MCF 10A (cell line): ENCODE measurements around the gene ATXN2. TPM values are rescaled to one million over a fixed set of nuclear protein-coding genes. Genes with fewer than 3 reads are reported as not detected.

Source experiments
- BruUV-seq: library from RNA; stranded (reverse); fragments of 400-500 nt; replicated peaks from 2 replicates; lab custom pipeline; 2021; lab: Mats Ljungman, UMichigan
- CTCF ChIA-PET: fragments of 300-600 bp; sonication (Branson Sonifier 250); formaldehyde crosslinking; extraction: SDS; loops from one replicate; lab custom pipeline; 2021; ENCODE audit warnings: antibody characterized with exemption, inconsistent platforms; lab: Yijun Ruan, JAX
- POLR2A ChIA-PET: fragments of 300-600, 350-650 bp; sonication (Branson Sonifier 250); formaldehyde crosslinking; extraction: SDS; loops from one replicate; lab custom pipeline; 2020; ENCODE audit warnings: antibody characterized with exemption, inconsistent platforms; lab: Yijun Ruan, JAX
- DNase-seq: peaks from one replicate; pipeline ENCODE4 v3.0.0-alpha.2; 2018; ENCODE audit not compliant: unreplicated experiment
- H3K27ac Mint-ChIP-seq: one replicate; pipeline ENCODE4 v1.8.0; 2022; ENCODE audit warnings: mild to moderate bottlenecking, low read depth, mixed read lengths; ENCODE audit not compliant: unreplicated experiment
- H3K27me3 Mint-ChIP-seq: one replicate; pipeline ENCODE4 v1.8.0; 2022; ENCODE audit warnings: mixed read lengths; ENCODE audit not compliant: insufficient read depth, unreplicated experiment
- H3K36me3 Mint-ChIP-seq: one replicate; pipeline ENCODE4 v1.8.0; 2022; ENCODE audit warnings: mild to moderate bottlenecking, moderate library complexity, mixed read lengths; ENCODE audit not compliant: insufficient read depth, unreplicated experiment
- H3K4me1 Mint-ChIP-seq: one replicate; pipeline ENCODE4 v1.8.0; 2022; ENCODE audit warnings: mixed read lengths; ENCODE audit not compliant: insufficient read depth, unreplicated experiment
- H3K4me3 Mint-ChIP-seq: one replicate; pipeline ENCODE4 v1.8.0; 2022; ENCODE audit warnings: mild to moderate bottlenecking, moderate library complexity, mixed read lengths; ENCODE audit not compliant: unreplicated experiment
- H3K9me3 Mint-ChIP-seq: one replicate; pipeline ENCODE4 v1.8.0; 2022; ENCODE audit warnings: mixed read lengths; ENCODE audit not compliant: unreplicated experiment
- intact Hi-C: fragments of 100-400 bp; cut with micrococcal nuclease; formaldehyde crosslinking; loops from 2 replicates; pipeline ENCODE4 v1.14.1; 2022
- total RNA-seq: library from RNA; stranded (reverse); gene quantifications from 2 replicates; pipeline ENCODE4 v1.2.3, GENCODE V29; 2022
- TF ChIP-seq, protein P1 (sequence below): fragments of 200-600 bp; IDR thresholded peaks from one replicate; pipeline ENCODE4 v1.8.0; 2022; ENCODE audit warnings: antibody characterized with exemption, mild to moderate bottlenecking; ENCODE audit not compliant: unreplicated experiment

ATXN2 gene
- total RNA-seq, 1 experiment from 2014 or later: 70.6 TPM

DNA sequence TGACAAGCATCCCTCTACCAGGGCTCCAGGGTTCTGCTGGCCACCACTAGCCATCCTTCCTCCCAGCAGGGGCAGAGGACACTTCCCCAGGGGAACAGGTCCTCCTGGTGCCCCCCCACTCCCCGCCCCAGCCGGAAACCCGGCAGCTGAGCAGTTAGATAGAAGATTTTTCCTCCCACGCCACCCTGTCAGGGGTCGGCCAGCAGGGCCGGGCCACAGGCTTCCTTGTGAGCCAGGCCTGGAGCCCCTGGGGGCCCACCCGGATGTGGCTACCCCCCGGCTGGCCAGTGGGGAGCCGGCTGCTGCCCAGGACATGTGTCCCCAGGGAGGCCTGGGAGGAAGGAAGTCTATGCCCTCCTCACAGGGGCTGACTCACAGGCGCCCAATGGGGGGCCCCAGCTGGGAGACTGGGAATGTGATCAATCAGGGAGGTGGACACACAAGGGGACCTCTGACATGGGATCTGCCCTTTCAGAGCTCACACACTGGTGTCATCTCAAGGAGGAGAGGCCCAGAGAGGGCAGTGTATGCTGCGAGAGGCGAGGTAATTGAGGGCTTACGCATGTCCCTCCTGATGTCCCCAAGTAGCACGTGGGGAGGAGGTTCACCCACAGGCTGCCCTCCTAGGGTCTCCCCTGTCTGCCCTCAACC lies 189.2 kb downstream of the ATXN2 start:
- intact Hi-C loops: no loop called here
- peak overlapping the region; percentile 37 for H3K27ac Mint-ChIP-seq
- peak; percentile 53 for DNase-seq

DNA sequence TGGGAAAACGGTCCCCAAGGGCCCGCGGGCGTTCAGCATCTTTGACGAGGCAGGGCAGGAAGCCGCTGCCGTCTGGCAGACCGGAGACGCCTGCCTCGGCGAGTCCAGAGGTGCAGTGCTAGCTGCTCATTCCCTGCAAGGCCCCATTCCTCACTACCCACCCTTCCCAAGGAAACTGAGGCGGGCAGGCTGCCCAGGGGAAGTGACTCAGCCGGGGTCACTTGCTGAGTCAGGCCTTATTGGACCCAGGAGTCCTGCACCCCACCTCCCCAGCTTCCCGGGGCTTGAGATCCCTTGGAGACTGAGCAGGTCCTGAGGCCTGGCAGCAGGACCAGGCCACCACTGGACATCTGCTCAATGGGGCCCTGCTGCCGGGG lies 189.7 kb downstream of the ATXN2 start:
- intact Hi-C loops: no loop called here
- Mint-ChIP-seq H3K27ac (peak overlapping the region; percentile 37), H3K9me3 (no peaks in the 10 kb centered on the region), H3K4me3 (no peak overlapping the region), H3K27me3 (no peaks in the 10 kb centered on the region), H3K4me1 (peaks cover 12% of the 10 kb centered on the region), H3K36me3 (peaks cover 6% of the 10 kb centered on the region)
- peak; percentile 42 for DNase-seq
- POLR2A ChIA-PET: interaction anchor here (0.5 kb wide), 1 partner anchor 190 kb away, joined by 3 read pairs; the partner anchor contains the start of gene ATXN2
- CTCF ChIA-PET: no interaction called here
- BruUV-seq: no TSS peak
- TF ChIP-seq, protein P1, sequence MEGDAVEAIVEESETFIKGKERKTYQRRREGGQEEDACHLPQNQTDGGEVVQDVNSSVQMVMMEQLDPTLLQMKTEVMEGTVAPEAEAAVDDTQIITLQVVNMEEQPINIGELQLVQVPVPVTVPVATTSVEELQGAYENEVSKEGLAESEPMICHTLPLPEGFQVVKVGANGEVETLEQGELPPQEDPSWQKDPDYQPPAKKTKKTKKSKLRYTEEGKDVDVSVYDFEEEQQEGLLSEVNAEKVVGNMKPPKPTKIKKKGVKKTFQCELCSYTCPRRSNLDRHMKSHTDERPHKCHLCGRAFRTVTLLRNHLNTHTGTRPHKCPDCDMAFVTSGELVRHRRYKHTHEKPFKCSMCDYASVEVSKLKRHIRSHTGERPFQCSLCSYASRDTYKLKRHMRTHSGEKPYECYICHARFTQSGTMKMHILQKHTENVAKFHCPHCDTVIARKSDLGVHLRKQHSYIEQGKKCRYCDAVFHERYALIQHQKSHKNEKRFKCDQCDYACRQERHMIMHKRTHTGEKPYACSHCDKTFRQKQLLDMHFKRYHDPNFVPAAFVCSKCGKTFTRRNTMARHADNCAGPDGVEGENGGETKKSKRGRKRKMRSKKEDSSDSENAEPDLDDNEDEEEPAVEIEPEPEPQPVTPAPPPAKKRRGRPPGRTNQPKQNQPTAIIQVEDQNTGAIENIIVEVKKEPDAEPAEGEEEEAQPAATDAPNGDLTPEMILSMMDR: no peak

More for the DNA sequence above, 189.2 kb downstream of the ATXN2 start:
- no TSS peak for BruUV-seq
- Mint-ChIP-seq H3K4me3 (no peak overlapping the region), H3K9me3 (no peaks in the 10 kb centered on the region), H3K4me1 (peaks cover 12% of the 10 kb centered on the region), H3K27me3 (no peaks in the 10 kb centered on the region), H3K36me3 (peaks cover under 1% of the 10 kb centered on the region)
- TF ChIP-seq, protein P1: no peak
- POLR2A ChIA-PET: no interaction called here
- CTCF ChIA-PET: interaction anchor here (0.7 kb wide), 1 partner anchor 30 kb away, joined by 3 read pairs; no protein-coding TSS in a partner anchor

DNA sequence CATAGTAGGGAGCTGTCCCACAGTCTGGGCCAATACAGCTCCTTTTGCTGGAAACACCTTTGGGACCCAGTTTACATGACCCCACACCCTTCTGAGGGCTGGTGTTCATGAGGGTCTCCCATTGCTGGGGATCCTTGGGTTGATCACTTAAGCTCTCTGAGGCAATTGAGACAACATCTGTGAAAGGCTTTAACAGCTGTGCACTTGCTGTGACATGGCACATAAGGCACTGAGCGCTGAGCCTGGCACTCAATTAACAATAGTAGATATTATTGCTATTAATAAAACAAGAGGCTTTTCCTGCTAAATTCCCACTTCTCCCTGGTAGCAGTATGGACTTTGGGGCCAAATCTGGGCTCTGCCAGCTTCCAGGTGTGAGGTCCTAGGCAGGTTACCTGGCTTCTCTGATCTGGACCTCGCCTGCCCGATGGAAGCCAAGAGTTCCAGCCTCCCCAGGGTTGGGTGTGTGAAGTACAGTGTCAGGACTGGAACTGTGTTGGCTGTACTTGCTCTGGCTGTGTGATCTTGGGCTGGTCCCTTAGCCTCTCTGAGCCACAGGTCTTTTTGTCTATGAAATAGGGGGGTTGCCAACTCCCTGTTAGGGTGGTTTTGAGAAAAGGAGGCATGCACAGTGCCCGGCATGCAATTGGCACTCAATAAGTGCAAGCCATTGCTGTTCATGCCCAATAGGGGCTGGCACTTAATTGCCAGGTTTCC lies 190.3 kb downstream of the ATXN2 start:
- TF ChIP-seq, protein P1: no peak
- intact Hi-C loops: no loop called here
- ChIA-PET POLR2A (interaction anchor here (0.5 to 0.8 kb wide), 3 partner anchors 21 to 190 kb away, joined by 3 to 4 read pairs (median 3); partner anchors contain the start of gene ATXN2), CTCF (interaction anchor here (1.1 to 2.6 kb wide), 3 partner anchors 12 to 43 kb away, joined by 4 to 16 read pairs (median 5); no protein-coding TSS in a partner anchor)
- no peak overlapping the region for H3K27ac Mint-ChIP-seq
- no peaks in the 10 kb centered on the region for H3K9me3 Mint-ChIP-seq
- H3K4me3 Mint-ChIP-seq: no peak overlapping the region
- H3K27me3 Mint-ChIP-seq: no peaks in the 10 kb centered on the region
- DNase-seq: no peak
- H3K4me1 Mint-ChIP-seq: peaks cover 11% of the 10 kb centered on the region
- peaks cover 7% of the 10 kb centered on the region for H3K36me3 Mint-ChIP-seq
- BruUV-seq: no TSS peak

DNA sequence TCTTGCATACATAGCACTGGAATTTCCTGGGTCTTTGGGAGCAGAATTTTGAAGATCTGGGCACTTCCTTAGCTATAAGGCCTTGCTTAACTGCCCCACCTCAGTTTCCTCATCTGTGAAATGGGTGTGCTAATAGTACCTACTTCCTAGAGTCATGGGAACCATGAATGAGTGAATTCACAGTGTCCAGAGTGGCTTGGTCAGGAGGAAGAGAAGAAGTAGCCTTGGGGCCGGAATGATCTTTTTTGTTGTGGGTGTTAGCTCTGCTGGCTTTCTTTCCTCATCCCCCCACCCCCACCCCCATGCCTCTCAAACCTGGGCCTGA lies 191.0 kb downstream of the ATXN2 start:
- intact Hi-C loops: no loop called here
- H3K36me3 Mint-ChIP-seq: peaks cover 7% of the 10 kb centered on the region

More for the DNA sequence above, 191.0 kb downstream of the ATXN2 start:
- Mint-ChIP-seq H3K27ac (no peak overlapping the region), H3K4me3 (no peak overlapping the region), H3K27me3 (no peaks in the 10 kb centered on the region), H3K9me3 (no peaks in the 10 kb centered on the region), H3K4me1 (peaks cover 4% of the 10 kb centered on the region)
- ChIA-PET POLR2A (interaction anchor here (0.6 to 1.3 kb wide), 3 partner anchors 11 to 45 kb away, joined by 3 to 4 read pairs (median 4); no protein-coding TSS in a partner anchor), CTCF (interaction anchor here (0.7 to 2.6 kb wide), 4 partner anchors 12 to 44 kb away, joined by 3 to 16 read pairs (median 4); no protein-coding TSS in a partner anchor)
- TF ChIP-seq, protein P1: no peak
- BruUV-seq: no TSS peak
- no peak for DNase-seq
